OCI-LY3 (cell line): ENCODE data around the gene CPTP.

Source experiments
- CTCF ChIP-seq: fragments of 200-600, 300-600 bp; sonication (generic); IDR thresholded peaks from 2 replicates; pipeline ENCODE4 v1.5.1; 2014; ENCODE audit warnings: antibody characterized with exemption, low read length, low read depth
- EZH2phosphoT487 ChIP-seq: fragments of 200-600 bp; shearing (Covaris generic); IDR thresholded peaks from 2 replicates; pipeline ENCODE4 v1.6.1; 2018; ENCODE audit warnings: antibody characterized with exemption, mixed run types, low read depth

- TF ChIP-seq CTCF (no peak), EZH2phosphoT487 (no peak)
These were observed 24.3 kb upstream of the CPTP start for GRCh38 chr1:1300352-1300739.
